GM23338 (cell line): Measurements from ENCODE around the gene COL9A2. TPM values are rescaled to one million over a fixed set of nuclear protein-coding genes. Genes with fewer than 3 reads are reported as not detected.

Experiments used
- ATAC-seq: fragments of 200-7000 bp; cut with Tn5 transposase; 3 replicates; pipeline ENCODE4 v1.9.1; 2020
- DNase-seq: peaks from one replicate; pipeline ENCODE4 v3.0.0-alpha.2; 2015; ENCODE audit warnings: low spot score
- H2AFZ ChIP-seq: fragments of 200-600 bp; sonication (generic); 2 replicates; pipeline ENCODE4 v1.8.0; 2016; ENCODE audit warnings: antibody characterized with exemption, mild to moderate bottlenecking, moderate library complexity
- H3F3A ChIP-seq: fragments of 200-600 bp; sonication (generic); replicated peaks from 2 replicates; pipeline ENCODE4 v1.8.0; 2017; ENCODE audit warnings: antibody characterized with exemption, mixed run types, low read depth
- H3K27ac ChIP-seq: fragments of 200-600 bp; sonication (generic); 2 replicates; pipeline ENCODE4 v1.6.1; 2016; ENCODE audit warnings: low read depth
- H3K27me3 ChIP-seq: fragments of 200-600 bp; sonication (generic); 2 replicates; pipeline ENCODE4 v1.8.0; 2016; ENCODE audit warnings: mild to moderate bottlenecking, mixed run types, moderate library complexity; ENCODE audit not compliant: insufficient read depth
- H3K36me3 ChIP-seq: fragments of 200-600 bp; sonication (generic); 2 replicates; pipeline ENCODE4 v1.8.0; 2016; ENCODE audit warnings: mild to moderate bottlenecking; ENCODE audit not compliant: insufficient read depth
- H3K4me1 ChIP-seq: fragments of 200-600 bp; sonication (generic); 2 replicates; pipeline ENCODE4 v1.8.0; 2016; ENCODE audit warnings: mild to moderate bottlenecking, moderate library complexity; ENCODE audit not compliant: insufficient read depth
- H3K4me2 ChIP-seq: fragments of 200-600 bp; sonication (generic); 2 replicates; pipeline ENCODE4 v1.7.1; 2017; ENCODE audit warnings: mixed run types
- H3K4me3 ChIP-seq: fragments of 200-600 bp; sonication (generic); 2 replicates; pipeline ENCODE4 v1.6.1; 2016; ENCODE audit warnings: mixed run types
- H3K79me2 ChIP-seq: fragments of 200-600 bp; sonication (generic); replicated peaks from 2 replicates; pipeline ENCODE4 v1.8.0; 2017; ENCODE audit warnings: mild to moderate bottlenecking; ENCODE audit not compliant: insufficient read depth
- H3K9me2 ChIP-seq: fragments of 200-600 bp; sonication (generic); 2 replicates; pipeline ENCODE4 v1.8.0; 2017; ENCODE audit not compliant: insufficient read depth
- H4K20me1 ChIP-seq: fragments of 200-600 bp; sonication (generic); replicated peaks from 2 replicates; pipeline ENCODE4 v1.8.0; 2017; ENCODE audit warnings: mild to moderate bottlenecking; ENCODE audit not compliant: insufficient read depth
- H3K27ac Mint-ChIP-seq: 2 replicates; pipeline ENCODE4 v1.8.0; 2020; ENCODE audit warnings: inconsistent platforms, mild to moderate bottlenecking, moderate library complexity, mixed read lengths
- H3K27me3 Mint-ChIP-seq: 3 replicates; pipeline ENCODE4 v1.8.0; 2022; ENCODE audit warnings: low read depth, mild to moderate bottlenecking, moderate library complexity, mixed read lengths, inconsistent platforms; ENCODE audit not compliant: insufficient read depth, poor library complexity
- H3K36me3 Mint-ChIP-seq: 3 replicates; pipeline ENCODE4 v1.8.0; 2021; ENCODE audit warnings: low read depth, mild to moderate bottlenecking, inconsistent platforms, moderate library complexity, mixed read lengths
- H3K4me1 Mint-ChIP-seq: 3 replicates; pipeline ENCODE4 v1.8.0; 2020; ENCODE audit warnings: mild to moderate bottlenecking, inconsistent platforms, mixed read lengths
- H3K4me3 Mint-ChIP-seq: 3 replicates; pipeline ENCODE4 v1.8.0; 2021; ENCODE audit warnings: moderate library complexity, mild to moderate bottlenecking, inconsistent platforms, mixed read lengths
- H3K9me3 Mint-ChIP-seq: 3 replicates; pipeline ENCODE4 v1.8.0; 2020; ENCODE audit warnings: moderate library complexity, mild to moderate bottlenecking, inconsistent platforms, mixed read lengths
- CREB1 ChIP-seq: fragments of 250-450 bp; sonication (Bioruptor Pico); IDR thresholded peaks from 2 replicates; pipeline ENCODE4 v1.5.0; 2020; ENCODE audit warnings: low read depth, mild to moderate bottlenecking, moderate library complexity
- ETS1 ChIP-seq: IDR thresholded peaks from 2 replicates; pipeline ENCODE4 v1.6.1; 2016; ENCODE audit warnings: antibody characterized with exemption
- EZH2 ChIP-seq: fragments of 200-600 bp; sonication (generic); IDR thresholded peaks from one replicate; pipeline ENCODE4 v1.8.0; 2017; ENCODE audit warnings: antibody characterized with exemption, mild to moderate bottlenecking, low read depth; ENCODE audit not compliant: unreplicated experiment
- EZH2phosphoT487 ChIP-seq: fragments of 200-600 bp; sonication (generic); IDR thresholded peaks from one replicate; pipeline ENCODE4 v1.8.1; 2018; ENCODE audit warnings: antibody characterized with exemption; ENCODE audit not compliant: unreplicated experiment
- JUNB ChIP-seq: IDR thresholded peaks from one replicate; pipeline ENCODE4 v1.6.1; 2016; ENCODE audit warnings: antibody characterized with exemption; ENCODE audit not compliant: unreplicated experiment
- NANOG ChIP-seq: IDR thresholded peaks from 2 replicates; pipeline ENCODE4 v1.6.1; 2016; ENCODE audit warnings: antibody characterized with exemption, borderline replicate concordance
- POLR2AphosphoS5 ChIP-seq: IDR thresholded peaks from 2 replicates; pipeline ENCODE4 v1.6.1; 2016; ENCODE audit warnings: antibody characterized with exemption, low read depth
- REST ChIP-seq: IDR thresholded peaks from one replicate; pipeline ENCODE4 v1.6.1; 2018; ENCODE audit warnings: antibody characterized with exemption; ENCODE audit not compliant: unreplicated experiment
- STAT1 ChIP-seq: IDR thresholded peaks from one replicate; pipeline ENCODE4 v1.6.1; 2016; ENCODE audit warnings: antibody characterized with exemption; ENCODE audit not compliant: unreplicated experiment
- ZNF114 ChIP-seq: fragments of 250-450 bp; sonication (Bioruptor Pico); IDR thresholded peaks from 2 replicates; pipeline ENCODE4 v1.5.0; 2020; ENCODE audit warnings: mild to moderate bottlenecking, moderate library complexity
- ZNF331 ChIP-seq: fragments of 250-450 bp; sonication (Bioruptor Pico); IDR thresholded peaks from 2 replicates; pipeline ENCODE4 v1.5.0; 2020; ENCODE audit warnings: low read depth, mild to moderate bottlenecking, moderate library complexity
- polyA plus RNA-seq: library from polyadenylated mRNA; unstranded; fragments of >200 nt; fragmentation: Nextera tagmentation; extraction: Ambion mirVana; gene quantifications from 2 replicates; pipeline ENCODE4 v1.2.1, GENCODE V29; 2016
- total RNA-seq: library from RNA; depleted of rRNA; stranded (reverse); fragments of >200 nt; shearing (Covaris generic); gene quantifications from 2 replicates; pipeline ENCODE4 v1.2.3, GENCODE V29; 2014
- TF ChIP-seq, protein P1 (sequence below), 2 experiments: fragments of 200-600 bp in 1 of 2; sonication (generic) in 1 of 2; conservative IDR thresholded peaks; 2 replicates each; pipeline versions ENCODE4 v1.5.1 to v1.6.1; 2016 to 2017; ENCODE audit warnings: antibody characterized with exemption in 2 of 2, low read depth in 2 of 2, mild to moderate bottlenecking in 2 of 2, moderate library complexity in 1 of 2
- TF ChIP-seq, protein P2 (sequence below): fragments of 250-450 bp; sonication (Bioruptor Pico); IDR thresholded peaks from 2 replicates; pipeline ENCODE4 v1.5.0; 2020; ENCODE audit warnings: mild to moderate bottlenecking, moderate library complexity

Gene COL9A2
- total and polyA plus RNA-seq, 2 experiments from 2014 or later: 2.6 to 2.8 TPM

GRCh38 chr1:40252601-40253000, 64.5 kb downstream of the COL9A2 start:
- ATAC-seq: no peak
- Histone ChIP-seq H2AFZ (no peak overlapping the region), H3K4me2 (no peak overlapping the region), H3K4me3 (no peak overlapping the region), H3K4me1 (0 out of 2 replicates have a peak, but pooled peaks cover 5% of the 10 kb centered on the region), H3K27ac (no peak overlapping the region), H3K9me2 (no peaks in the 10 kb centered on the region), H3K36me3 (no peaks in the 10 kb centered on the region), H3F3A (no peaks in the 10 kb centered on the region), H3K27me3 (no peaks in the 10 kb centered on the region), H3K79me2 (peaks cover 11% of the 10 kb centered on the region; the same call in 1 of the 2 replicates), H4K20me1 (no peaks in the 10 kb centered on the region)
- no peak for TF ChIP-seq ZNF114 (CRISPR knock-in tag)
- TF ChIP-seq NANOG: no peak
- TF ChIP-seq ETS1: no peak
- TF ChIP-seq STAT1: no peak
- no peak for TF ChIP-seq JUNB
- no peak for TF ChIP-seq EZH2phosphoT487
- TF ChIP-seq, protein P1, sequence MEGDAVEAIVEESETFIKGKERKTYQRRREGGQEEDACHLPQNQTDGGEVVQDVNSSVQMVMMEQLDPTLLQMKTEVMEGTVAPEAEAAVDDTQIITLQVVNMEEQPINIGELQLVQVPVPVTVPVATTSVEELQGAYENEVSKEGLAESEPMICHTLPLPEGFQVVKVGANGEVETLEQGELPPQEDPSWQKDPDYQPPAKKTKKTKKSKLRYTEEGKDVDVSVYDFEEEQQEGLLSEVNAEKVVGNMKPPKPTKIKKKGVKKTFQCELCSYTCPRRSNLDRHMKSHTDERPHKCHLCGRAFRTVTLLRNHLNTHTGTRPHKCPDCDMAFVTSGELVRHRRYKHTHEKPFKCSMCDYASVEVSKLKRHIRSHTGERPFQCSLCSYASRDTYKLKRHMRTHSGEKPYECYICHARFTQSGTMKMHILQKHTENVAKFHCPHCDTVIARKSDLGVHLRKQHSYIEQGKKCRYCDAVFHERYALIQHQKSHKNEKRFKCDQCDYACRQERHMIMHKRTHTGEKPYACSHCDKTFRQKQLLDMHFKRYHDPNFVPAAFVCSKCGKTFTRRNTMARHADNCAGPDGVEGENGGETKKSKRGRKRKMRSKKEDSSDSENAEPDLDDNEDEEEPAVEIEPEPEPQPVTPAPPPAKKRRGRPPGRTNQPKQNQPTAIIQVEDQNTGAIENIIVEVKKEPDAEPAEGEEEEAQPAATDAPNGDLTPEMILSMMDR (conservative IDR thresholded peaks at IDR 0.05; ENCODE audit: low read depth in 2 of 2): no peak
- TF ChIP-seq REST: no peak
- no peak for TF ChIP-seq POLR2AphosphoS5
- TF ChIP-seq, protein P2, sequence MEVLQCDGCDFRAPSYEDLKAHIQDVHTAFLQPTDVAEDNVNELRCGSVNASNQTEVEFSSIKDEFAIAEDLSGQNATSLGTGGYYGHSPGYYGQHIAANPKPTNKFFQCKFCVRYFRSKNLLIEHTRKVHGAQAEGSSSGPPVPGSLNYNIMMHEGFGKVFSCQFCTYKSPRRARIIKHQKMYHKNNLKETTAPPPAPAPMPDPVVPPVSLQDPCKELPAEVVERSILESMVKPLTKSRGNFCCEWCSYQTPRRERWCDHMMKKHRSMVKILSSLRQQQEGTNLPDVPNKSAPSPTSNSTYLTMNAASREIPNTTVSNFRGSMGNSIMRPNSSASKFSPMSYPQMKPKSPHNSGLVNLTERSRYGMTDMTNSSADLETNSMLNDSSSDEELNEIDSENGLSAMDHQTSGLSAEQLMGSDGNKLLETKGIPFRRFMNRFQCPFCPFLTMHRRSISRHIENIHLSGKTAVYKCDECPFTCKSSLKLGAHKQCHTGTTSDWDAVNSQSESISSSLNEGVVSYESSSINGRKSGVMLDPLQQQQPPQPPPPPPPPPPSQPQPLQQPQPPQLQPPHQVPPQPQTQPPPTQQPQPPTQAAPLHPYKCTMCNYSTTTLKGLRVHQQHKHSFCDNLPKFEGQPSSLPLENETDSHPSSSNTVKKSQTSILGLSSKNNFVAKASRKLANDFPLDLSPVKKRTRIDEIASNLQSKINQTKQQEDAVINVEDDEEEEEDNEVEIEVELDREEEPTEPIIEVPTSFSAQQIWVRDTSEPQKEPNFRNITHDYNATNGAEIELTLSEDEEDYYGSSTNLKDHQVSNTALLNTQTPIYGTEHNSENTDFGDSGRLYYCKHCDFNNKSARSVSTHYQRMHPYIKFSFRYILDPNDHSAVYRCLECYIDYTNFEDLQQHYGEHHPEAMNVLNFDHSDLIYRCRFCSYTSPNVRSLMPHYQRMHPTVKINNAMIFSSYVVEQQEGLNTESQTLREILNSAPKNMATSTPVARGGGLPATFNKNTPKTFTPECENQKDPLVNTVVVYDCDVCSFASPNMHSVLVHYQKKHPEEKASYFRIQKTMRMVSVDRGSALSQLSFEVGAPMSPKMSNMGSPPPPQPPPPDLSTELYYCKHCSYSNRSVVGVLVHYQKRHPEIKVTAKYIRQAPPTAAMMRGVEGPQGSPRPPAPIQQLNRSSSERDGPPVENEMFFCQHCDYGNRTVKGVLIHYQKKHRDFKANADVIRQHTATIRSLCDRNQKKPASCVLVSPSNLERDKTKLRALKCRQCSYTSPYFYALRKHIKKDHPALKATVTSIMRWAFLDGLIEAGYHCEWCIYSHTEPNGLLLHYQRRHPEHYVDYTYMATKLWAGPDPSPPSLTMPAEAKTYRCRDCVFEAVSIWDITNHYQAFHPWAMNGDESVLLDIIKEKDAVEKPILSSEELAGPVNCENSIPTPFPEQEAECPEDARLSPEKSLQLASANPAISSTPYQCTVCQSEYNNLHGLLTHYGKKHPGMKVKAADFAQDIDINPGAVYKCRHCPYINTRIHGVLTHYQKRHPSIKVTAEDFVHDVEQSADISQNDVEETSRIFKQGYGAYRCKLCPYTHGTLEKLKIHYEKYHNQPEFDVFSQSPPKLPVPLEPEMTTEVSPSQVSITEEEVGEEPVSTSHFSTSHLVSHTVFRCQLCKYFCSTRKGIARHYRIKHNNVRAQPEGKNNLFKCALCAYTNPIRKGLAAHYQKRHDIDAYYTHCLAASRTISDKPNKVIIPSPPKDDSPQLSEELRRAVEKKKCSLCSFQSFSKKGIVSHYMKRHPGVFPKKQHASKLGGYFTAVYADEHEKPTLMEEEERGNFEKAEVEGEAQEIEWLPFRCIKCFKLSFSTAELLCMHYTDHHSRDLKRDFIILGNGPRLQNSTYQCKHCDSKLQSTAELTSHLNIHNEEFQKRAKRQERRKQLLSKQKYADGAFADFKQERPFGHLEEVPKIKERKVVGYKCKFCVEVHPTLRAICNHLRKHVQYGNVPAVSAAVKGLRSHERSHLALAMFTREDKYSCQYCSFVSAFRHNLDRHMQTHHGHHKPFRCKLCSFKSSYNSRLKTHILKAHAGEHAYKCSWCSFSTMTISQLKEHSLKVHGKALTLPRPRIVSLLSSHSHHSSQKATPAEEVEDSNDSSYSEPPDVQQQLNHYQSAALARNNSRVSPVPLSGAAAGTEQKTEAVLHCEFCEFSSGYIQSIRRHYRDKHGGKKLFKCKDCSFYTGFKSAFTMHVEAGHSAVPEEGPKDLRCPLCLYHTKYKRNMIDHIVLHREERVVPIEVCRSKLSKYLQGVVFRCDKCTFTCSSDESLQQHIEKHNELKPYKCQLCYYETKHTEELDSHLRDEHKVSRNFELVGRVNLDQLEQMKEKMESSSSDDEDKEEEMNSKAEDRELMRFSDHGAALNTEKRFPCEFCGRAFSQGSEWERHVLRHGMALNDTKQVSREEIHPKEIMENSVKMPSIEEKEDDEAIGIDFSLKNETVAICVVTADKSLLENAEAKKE: no peak
- TF ChIP-seq CREB1 (CRISPR knock-in tag): no peak
- no peak for TF ChIP-seq EZH2
- TF ChIP-seq ZNF331 (CRISPR knock-in tag): no peak
- Mint-ChIP-seq H3K9me3 (no peaks in the 10 kb centered on the region), H3K27me3 (peaks cover 5% of the 10 kb centered on the region), H3K4me3 (no peak overlapping the region), H3K27ac (no peak overlapping the region), H3K36me3 (no peaks in the 10 kb centered on the region), H3K4me1 (peaks cover 4% of the 10 kb centered on the region; the same call in 1 of the 3 replicates)
- no peak for DNase-seq
